NCI-H1694 (cell line): ENCODE data around the gene SPPL2B.
"Not testable (repeated sequence)": the region's sequence is repeated elsewhere in the genome, so short reads cannot be mapped to it uniquely, and the experiment has no call there.

Experiments used
- DNase-seq: peaks from one replicate; lab custom pipeline; 2025; lab: John Stamatoyannopoulos, UW

Gene SPPL2B

DNA sequence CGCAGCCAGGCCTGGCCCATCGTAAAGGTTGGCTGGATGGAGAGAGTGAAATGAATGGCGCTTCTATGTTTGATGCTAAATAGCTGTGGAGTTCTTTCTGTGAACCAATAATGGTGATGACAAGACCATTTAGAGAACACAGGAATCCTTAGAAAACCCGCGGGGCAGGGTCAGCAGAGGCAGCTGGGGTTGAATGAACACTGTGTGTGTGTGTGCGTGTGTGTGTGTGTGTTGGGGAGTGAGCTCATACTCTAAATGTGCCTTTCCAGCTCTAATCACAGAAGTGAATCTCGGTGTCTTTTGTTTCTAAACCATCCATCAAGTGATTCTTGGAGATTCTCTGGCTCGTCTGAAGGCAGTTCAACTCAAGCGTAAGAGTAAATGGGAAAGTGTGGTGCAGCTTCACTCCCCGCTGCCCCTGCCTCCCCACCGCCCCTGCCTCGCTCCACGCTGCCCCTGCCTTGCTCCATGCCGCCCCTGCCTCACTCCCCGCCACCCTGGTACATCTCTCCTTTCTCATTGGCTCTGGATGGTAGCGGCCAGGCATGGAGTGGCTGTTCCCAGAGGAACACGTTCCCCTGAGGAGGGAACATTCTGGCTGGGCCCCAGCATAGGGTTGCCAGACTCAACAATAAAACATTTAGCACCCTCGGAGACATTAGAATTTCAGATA, 52.8 kb downstream of the SPPL2B start:
- DNase-seq = no peak

DNA sequence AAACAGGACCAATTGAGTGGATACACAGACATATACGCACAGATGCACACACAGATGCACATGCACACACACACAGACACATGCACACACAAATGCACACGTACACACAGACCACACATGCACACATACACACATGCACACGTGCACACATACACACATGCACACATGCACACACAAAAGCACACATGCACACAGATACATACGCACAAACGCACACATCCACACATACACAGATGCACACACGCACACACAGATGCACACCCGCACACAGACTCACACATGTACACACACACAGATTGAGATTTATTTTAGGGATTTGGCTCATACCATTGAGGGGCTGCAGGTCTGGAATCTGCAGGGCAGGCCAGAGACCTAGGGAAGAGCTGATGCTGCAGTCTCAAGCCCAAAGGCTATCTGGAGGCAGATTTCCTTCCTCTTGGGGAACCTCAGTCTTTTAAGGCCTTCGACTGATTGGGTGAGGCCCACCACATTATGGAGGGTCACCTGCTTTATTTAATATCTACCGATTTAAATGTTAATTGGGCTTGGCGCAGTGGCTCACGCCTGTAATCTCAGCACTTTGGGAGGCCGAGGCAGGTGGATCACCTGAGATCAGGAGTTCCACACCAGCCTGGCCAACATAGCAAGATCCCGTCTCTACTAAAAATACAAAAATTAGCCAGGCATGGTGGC, 54.2 kb downstream of the SPPL2B start:
- no peak for DNase-seq

DNA sequence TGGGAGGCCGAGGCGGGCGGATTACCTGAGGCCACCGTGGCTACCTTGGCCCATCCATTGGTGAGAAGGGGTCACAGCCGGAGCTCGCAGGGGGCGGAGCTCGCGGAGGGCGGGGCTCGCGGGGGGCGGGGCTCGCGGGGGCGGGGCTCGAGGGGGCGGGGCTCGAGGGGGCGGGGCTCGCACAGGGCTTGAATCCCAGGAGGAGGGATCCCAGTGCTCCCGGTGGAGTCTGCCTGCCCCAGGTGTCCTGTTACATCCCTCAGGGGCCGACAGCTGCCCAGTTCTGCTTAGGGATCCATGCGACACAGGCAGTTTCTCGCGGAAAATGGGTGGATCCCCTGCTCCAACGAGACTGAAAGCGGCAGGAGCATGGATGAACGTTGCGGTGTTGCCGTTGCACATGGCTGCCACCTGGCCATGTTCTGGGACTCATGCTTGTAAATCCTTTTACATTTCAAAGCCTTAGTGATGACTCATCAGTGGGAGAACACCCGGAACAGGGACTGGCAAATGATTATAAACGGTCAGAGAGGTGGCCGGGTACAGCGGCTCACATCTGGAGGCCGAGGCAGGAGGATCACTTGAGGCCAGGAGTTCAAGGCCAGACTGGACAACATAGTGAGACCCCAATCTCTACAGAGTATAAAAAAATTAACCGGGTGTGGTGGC, 56.7 kb downstream of the SPPL2B start:
- DNase-seq = no peak

DNA sequence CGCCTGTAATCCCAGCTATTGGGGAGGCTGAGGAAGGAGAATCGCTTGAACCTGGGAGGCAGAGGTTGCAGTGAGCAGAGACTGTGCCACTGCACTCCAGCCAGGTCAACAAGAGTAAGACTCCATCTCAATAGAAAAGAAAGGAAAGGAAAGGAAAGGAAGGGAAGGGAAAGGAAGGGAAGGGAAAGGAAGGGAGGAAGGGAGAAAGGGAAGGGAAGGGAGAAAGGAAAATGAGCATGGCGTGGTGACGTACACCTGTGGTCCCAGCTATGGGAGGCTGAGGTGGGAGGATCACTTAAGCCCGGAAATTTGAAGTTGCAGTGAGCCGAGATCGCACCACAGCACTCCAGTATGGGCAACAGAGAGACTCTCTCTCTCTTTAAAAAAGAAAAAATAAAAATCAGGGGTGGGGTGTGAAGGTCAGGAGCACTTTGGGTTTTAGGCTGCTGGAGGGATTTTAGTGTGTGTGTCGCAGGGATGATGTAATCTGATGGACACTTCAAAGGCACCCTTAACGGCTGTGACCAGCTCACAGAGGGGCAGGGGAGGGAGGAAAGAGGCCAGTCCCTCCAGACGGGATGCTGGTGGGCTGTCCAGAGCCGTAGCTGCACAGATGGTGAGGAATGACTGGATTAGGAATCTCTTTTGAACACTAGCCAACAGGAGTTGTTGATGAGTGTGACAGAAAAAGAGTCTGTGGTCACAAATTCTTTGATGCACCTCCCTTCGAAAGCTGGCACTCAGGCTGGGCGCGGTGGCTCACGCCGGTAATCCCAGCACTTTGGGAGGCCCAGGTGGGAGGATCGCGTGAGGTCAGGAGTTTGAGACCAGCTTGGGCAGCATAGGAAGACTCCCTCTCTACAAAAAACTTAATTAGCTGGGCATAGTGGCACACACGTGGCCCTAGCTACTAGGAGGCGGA, 59.1 kb downstream of the SPPL2B start:
- no peak for DNase-seq

DNA sequence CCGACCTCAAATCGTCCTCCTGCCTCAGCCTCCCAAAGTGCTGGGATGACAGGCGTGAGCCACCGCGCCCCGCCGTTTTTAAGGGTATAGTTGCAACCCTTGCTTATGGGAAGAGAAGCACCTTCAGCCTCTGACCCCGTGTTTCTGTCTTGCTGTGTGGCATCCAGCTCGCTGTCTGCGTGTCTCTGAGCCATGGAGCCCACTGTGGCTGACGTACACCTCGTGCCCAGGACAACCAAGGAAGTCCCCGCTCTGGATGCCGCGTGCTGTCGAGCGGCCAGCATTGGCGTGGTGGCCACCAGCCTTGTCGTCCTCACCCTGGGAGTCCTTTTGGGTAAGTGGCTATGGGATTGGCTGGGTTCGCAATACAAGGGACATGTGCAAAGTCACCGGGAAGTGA, 61.1 kb downstream of the SPPL2B start:
- no peak for DNase-seq

DNA sequence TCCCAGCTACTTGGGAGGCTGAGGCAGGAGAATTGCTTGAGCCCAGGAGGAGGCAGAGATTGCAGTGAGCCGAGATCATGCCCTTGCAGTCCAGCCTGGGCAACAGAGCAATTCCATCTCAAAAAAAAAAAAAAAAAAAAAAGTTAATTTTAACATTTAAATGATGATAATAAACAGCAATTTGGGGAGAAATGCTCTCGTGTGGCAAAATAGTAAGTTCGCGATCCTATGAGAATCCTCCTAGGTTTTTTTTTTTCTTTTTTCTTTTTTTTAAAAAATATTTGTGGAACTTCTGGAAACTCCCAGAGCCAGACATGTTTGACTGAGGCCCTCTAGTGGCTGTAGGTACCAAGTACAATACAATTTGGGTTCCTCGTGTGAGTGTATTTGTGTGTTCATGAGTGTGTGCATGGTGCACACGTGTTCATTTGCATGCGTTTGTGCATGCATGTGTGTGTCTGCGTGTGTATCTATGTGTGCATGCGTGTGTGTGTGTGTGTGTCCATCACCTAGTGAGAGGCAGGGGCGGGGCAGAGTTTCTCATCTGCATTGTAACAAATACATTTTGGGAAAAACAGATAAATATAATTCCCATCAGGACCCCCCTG, 62.7 kb downstream of the SPPL2B start:
- peak; percentile 30 for DNase-seq

DNA sequence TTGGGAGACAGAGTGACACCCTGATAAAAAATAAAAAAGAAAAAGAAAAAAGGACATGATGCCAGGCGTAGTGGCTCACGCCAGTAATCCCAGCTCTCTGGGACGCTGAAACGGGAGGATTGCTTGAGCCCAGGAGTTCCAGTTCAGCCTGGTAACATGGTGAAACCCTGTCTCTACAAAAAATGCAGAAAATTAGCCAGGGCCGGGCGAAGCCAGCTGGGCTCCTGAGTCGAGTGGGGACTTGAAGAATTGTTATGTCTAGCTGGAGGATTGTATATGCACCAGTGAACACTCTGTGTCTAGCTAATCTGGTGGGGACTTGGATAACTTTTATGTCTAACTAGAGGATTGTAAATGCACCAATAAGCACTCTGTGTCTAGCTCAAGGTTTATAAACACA, 63.9 kb downstream of the SPPL2B start:
- no peak for DNase-seq

DNA sequence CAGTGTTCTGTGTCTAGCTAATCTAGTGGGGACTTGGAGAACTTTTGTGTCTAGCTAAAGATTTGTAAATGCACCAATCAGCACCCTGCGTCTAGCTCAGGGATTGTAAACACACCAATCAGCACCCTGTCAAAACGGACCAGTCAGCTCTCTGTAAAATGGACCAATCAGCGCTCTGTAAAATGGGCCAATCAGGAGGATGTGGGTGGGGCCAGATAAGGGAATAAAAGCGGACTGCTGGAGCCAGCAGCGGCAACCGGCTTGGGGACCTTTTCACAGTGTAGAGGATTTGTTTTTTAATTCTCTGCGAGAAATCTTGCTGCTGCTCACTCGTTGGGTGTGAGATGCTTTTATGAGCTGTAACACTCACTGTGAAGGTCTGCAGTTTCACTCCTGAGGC, 64.4 kb downstream of the SPPL2B start:
- not testable (repeated sequence) for DNase-seq

DNA sequence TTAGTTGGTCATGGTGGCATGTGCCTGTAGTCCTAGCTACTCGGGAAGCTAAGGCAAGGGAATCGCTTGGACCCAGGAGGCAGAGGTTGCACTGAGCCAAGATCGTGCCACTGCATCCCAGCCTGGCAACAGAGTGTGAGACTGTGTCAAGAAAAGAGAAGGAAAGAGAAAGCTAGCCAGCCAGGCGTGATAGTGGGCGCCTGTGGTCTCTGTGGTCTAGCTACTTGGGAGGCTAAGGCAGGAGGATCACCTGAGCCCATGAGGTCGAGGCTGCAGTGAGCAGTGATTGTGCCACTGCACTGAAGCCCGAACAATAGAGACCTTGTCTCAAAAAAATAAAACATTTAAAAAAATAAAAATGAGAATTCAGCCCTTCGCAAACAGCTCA, 65.6 kb downstream of the SPPL2B start:
- no peak for DNase-seq

DNA sequence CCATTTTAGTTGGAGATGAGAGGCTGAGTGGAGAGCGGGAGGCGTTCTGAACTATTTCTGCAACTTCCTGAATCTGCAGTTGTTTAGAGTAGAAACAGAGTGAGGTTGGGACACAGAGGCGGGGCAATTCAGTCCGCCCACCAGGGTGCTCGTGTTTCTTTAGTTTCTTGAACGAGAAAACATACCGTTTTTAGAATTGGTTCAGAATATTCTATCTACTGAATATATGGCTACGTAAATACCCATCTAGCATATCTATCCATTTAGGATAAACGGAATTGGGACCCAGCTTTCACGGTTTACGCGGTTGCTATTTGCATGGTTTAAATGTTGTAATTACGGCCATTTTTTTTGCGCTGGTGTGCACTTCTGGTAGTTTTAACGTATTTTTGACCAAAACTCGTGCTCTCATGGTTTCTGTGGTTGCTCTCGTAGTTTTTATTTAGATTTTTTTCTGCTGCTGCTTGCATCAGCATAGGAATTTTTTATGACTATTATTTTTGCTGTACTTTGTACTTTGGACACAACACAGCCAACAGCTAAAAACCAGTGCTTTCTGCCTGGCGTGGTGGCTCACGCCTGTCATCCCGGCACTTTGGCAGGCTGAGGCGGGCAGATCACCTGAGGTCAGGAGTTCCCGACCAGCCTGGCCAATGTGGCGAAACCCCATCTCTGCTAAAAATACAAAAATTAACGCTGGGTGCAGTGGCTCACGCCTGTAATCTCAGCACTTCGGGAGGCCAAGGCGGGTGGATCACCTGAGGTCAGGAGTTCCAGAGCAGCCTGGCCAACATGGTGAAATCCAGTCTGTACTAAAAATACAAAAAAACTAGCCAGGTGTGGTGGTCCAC, 66.2 kb downstream of the SPPL2B start:
- no peak for DNase-seq

DNA sequence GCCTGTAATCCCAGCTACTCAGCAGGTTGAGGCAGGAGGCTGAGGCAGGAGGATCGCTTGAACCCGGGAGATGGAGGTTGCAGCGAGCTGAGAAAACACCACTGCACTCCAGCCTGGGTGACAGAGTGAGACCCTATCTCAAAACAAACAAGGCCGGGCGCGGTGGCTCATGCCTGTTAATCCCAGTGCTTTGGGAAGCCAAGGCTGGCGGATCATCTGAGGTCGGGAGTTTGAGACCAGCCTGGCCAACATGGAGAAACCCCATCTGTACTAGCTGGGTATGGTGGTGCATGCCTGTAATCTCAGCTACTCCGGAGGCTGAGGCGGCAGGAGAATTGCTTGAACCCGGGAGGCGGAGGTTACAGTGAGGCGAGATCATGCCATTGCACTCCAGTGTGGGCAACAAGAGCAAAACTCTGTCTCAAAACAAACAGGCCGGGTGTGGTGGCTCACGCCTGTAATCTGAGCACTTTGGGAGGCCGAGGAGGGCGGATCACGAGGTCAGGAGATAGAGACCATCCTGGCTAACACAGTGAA, 66.9 kb downstream of the SPPL2B start:
- not testable (repeated sequence) for DNase-seq

DNA sequence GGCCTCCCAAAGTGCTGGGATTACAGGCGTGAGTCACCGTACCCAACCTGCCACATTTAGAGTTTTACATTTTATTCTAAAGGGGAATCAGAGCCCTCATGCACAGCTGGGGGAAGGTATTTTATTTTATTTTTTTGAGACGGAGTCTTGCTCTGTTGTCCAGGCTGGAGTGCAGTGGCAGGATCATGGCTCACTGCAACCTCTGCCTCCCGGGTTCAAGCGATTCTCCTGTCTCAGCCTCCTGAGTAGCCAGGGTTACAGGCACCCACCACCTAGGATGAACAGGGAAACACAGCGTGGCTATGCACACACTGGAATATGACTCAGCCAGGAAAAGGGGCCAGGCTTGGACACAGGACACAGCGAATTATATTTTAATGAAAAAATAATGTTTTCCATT, 68.7 kb downstream of the SPPL2B start:
- not testable (repeated sequence) for DNase-seq

DNA sequence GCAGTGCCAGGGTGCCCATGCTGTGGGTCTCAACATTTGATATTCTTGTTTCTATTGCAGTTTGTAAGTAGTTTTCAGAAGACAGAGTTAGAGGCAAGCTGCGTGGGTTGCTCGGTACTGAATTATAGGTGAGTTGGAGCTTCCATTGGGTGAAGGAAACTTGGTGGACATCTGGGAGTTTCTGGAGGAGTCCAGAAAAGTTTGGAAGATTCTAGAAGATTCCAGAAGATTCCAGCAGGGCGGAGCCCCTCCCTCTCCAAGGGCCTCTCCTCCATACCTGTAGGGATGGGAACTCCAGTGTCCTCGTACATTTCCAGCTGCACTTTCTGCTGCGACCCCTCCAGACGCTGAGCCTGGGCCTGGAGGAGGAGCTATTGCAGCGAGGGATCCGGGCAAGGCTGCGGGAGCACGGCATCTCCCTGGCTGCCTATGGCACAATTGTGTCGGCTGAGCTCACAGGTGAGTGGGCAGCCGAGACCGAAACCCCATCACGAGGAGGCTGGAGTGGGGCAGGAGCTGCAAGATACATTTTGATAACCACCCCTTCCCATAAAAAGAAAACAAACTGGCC, 70.3 kb downstream of the SPPL2B start:
- no peak for DNase-seq

DNA sequence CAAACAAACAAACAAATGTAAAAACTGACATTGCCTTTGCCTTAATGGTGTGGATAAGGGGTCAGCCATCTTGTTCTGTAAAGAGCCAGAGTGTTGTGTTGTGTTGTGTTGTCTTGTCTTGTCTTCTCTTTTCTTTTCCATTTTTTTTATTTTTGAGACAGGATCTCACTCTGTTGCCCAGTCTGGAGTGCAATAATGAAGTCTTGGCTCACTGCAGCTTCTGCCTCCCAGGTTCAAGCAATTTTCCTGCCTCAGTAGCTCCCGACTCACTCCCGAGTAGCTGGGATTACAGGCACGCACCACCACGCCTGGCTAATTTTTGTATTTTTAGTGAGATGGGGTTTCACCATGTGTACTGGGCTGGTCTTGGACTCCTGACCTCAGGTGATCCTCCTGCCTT, 71.1 kb downstream of the SPPL2B start:
- DNase-seq = no peak
